NCI-H2196 (cell line): ENCODE data around the gene DCP1A.
A peak's percentile ranks its signal among the peaks of the same experiment; 100 is the strongest.
"Not testable (repeated sequence)": the region's sequence is repeated elsewhere in the genome, so short reads cannot be mapped to it uniquely, and the experiment has no call there.

ENCODE experiments used
- DNase-seq: peaks from one replicate; lab custom pipeline; 2025; ENCODE audit not compliant: unreplicated experiment; lab: John Stamatoyannopoulos, UW

DCP1A gene

DNA sequence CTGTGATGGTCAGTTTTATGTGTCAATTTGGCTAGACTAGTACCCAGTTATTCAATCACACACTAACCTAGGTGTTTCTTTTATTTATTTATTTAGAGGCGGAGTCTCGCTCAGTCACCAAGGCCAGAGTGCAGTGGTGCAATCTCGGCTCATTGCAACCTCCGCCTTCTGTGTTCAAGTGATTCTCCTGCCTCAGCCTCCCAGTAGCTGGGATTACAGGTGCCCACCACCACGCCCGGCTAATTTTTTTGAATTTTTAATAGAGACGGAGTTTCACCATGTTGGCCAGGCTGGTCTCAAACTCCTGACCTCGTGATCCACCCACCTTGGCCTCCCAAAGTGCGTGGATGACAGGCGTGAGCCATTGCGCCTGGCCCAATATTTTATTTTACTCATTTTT, 78.2 kb downstream of the DCP1A start:
- DNase-seq = not testable (repeated sequence)

DNA sequence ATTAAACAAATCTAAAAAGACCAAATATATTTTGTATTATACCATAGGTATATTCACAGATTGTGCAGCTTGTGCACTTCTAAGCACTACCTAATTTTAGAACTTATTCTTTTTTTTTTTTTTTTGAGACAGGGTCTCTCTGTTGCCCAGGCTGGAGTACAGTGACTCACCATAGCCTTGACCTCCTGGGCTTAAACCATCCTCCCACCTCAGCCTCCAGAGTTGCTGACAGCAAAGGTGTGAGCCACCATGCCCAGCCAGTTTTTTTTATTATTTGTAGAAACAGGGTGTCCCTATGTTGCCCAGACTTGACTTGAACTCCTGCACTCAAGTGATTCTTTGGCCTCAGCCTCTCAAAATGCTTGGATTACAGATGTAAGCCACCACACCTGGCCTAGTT, 79.6 kb downstream of the DCP1A start:
- no peak for DNase-seq

DNA sequence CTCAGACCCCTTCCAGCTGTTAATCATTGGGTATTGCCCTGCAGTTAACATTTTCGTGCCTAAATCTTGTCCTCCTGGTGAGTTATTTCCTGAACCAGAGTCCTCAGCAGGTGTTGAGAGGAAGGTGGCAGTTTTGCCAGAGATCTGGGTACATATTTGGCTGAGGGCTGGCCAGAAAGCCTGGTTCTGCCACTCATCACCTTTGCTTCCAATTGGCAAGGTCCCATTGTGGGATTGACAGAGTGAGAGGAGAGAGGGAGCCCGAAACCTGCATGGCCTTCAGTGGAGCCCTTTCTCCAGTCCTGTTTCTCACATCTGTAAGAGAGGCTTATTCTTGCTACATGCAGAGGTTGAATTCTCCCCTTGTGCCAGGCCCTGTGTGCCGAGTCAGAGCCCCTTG, 82.6 kb downstream of the DCP1A start:
- no peak for DNase-seq

DNA sequence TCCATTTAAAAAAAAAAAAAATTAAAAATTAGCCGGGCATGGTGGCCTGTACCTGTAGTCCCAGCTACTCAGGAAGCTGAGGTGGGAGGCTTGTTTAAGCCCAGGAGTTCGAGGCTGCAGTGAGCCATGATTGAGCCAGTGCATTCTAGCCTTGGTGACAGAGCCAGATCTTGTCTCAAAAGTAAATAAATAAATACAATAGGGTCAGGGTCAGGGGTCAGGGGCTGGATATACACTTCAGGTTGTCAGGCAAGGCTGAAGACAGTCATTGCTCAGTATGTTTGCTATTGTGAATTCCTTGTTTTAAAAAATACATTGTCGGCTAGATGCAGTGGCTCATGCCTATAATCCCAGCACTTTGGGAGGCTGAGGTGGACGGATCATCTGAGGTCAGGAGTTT, 83.4 kb downstream of the DCP1A start:
- no peak for DNase-seq

DNA sequence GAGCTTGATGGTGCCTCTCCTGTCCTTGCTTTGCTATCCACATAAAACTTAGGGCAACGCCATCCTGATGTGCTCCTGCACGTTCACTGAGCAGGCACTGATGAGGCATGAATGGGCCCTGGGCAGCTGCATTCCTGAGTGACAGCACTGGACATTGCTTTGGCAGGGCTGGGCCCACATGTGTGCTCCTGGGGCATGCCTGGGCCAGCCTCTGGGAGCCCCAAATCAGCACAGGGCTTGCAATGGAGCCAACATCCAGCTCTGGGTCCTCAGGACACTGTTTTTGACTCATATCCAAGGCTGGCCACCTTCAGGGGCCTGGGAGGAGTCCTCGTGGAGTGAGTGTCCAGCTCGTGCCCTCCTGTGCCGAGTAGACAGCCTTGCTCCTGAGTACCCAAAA, 85.6 kb downstream of the DCP1A start:
- DNase-seq = no peak

DNA sequence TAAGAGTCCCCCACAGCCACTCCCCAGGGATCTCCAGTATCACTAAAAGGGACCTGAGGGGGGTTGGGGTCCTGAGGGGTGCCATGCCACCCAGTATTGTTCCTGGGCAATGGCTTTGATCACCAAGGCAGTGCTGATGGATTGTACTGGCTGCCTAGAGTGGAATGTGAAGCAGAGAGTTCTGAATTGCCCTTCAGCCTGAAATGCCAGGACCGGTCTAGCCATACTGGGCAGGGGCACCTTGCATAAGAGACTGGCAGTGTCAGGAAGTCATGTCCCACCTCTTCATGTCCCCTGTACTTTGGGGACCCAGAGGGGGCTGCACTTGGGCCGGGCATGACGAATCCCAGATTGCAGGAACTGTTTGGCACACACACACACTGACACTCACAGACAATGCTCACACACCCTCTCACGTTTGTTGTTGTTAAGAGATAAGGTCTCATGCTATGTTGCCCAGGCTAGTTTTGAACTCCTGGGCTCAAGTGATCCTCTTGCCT, 87.0 kb downstream of the DCP1A start:
- no peak for DNase-seq

DNA sequence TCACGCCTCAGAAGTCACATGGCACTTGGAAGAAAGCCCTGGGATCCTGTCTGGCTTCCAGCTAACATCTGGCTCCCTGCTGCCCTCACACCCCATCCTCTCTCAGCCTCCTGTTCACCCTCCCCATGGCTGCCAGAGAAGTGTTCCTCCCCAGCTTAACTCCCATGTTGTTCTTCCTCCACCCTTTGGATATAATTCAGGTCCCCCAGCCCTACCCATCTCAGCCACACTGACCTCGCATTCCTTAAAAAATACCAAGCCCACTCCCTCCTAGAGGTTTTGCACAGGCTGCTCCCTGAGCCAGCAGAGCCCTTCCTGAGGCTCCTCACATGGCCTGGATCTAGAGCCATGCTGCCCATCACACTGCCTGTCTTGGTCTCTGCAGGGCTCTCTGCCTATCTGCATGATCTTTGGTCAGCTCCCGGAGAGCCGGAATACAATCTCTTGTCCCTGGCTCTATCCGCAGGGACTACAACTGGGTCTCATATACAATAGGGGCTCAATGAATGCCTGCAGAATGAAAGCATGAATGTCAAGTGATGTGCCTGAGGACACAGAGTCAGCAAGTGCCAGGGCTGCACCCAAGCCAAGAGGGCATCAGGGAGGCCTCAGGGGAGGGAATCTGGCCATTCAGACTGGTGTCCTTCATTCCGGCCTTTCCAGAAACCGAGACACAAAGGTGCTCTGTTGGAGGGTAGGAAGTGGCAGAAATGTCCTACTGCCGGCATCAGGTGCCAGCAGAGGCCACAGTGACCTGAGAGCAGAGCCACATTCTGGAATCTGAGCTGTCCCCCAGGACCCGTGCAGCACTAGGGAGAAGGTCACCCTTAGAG, 87.7 kb downstream of the DCP1A start:
- DNase-seq = no peak

DNA sequence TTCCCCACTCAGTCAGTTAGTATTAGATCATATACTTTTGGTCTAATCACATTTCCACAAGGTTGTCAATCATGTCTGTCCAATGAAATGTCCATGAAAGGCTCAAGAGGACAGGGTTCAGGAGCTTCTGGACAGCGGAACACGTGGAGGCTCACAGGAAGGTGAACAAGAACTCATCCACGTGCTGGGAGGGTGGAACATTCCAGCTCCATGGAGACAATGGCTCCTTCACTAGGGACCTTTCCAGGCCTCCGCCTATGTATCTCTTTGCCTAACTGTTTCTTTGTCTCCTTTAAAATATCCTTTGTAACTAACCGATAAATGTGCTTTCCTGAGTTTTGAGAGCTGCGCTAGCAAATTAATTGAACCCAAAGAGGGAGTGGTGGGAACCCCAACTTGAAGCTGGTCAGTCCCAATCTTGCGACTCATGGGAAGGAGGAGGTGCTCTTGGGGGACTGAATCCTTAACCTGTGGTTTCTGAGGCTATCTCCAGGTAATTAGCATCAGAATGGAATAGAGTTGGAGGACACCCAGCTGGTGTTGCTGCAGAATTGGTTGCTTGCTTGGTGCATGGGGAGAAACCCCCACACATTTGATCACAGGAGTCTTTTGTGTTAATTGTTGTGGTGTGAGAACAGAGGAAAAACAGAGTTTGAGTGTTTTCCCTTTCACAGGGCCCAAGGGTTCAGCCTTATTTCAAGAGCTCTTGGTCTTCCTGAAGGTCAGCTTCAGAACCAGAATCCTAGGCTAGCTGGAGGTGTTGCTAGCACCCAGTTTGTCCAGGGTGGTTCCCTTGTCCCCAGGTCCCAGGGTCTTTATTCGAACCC, 88.5 kb downstream of the DCP1A start:
- DNase-seq = no peak

DNA sequence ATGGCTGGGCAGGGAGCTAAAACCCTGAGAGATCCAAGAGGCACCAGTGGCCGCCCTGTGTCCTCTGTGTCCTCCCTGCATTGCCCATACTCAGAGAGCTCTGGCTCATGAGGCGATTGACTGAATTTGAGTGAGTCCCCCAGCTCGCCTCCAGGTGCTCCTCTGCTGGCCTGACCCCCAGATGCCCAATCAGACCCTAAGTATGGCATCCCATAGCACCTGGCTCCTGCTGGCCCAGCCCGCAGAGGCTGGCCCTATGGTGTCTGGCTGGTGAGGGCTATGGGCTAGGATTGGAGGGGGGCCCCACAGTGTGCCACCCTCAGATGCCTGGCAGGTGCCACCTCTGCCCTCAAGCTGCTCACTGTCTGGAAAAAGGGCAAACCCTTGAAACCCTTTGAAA, 89.9 kb downstream of the DCP1A start:
- no peak for DNase-seq

DNA sequence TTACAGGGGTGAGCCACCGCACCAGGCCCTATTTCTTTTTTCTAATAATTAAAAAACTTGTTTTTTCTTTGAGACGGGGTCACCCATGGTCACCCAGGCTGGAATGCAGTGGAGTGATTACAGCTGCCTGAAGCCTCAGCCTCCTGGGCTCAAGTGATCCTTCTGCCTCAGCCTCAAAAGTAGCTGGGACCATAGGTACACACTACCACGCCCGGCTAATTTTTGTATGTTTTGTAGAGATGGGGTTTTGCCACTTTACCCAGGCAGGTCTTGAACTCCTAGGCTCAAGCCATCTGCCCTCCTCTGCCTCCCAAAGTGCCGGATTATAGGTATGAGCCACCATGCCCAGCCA, 90.7 kb downstream of the DCP1A start:
- no peak for DNase-seq

DNA sequence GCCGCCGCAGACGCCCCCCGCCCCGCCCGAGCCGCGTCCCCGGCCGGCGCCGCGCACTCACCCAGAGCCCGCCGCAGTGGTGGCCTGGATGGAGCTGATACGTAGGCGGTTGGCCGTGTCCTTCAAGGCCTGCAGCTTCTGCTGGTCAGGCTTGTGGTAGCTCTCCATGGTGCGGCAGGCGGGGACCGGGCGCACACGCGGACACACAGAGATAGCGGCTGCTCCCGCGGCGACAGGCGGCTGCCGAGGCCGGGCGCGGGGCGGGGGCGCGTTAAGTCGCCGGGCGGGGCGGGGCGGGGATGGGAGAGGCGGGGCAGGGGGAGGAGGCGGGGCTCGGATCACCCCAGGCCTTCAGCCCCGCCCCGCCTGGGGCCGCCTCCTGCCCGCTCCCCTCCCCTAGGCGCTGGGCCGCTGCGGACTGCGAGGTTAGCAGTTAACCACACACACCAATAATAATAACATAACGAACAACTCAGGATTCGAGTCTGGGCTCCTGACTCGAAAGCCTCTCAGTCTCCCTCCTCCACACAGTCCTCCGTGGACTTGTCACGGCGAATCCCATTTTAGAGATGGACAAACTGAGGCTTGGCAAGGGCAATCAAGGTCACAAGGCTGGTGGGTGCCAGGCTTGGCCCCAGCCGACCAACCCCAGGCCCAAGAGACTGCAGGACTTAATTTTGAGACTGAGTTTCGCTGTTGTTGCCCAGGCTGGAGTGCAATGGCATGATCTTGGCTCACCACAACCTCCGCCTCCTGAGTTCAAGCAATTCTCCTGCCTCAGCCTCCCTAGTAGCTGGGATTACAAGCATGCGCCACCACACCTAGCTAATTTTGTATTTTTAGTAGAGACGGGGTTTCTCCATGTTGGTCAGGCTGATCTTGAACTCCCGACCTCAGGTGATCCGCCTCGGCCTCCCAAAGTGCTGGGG, 91.3 kb downstream of the DCP1A start, which contains the start of gene TKT:
Gene TKT (minus strand): TSS at position 248 of the 929 bp plus-strand sequence. CDS start 80 bp downstream, at position 168.
- DNase-seq = peak; percentile 77

DNA sequence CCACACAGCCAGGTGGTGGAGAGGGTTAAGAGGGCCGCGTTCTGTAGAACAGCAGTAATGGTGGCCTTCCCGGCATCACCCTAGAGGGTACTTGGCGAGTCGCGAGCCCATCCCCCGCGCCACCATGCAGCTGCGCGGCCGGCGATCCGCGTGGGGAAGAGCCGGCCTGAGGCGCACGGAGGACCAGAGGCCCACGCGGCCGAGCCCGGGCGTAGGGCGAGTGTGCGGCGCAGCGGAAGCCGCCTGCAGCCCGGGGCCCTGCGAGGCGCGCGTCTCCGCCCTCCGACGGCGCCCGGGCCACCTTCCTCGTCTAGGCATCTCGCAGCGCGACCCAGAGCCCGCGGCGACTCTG, 91.9 kb downstream of the DCP1A start:
- DNase-seq = no peak

DNA sequence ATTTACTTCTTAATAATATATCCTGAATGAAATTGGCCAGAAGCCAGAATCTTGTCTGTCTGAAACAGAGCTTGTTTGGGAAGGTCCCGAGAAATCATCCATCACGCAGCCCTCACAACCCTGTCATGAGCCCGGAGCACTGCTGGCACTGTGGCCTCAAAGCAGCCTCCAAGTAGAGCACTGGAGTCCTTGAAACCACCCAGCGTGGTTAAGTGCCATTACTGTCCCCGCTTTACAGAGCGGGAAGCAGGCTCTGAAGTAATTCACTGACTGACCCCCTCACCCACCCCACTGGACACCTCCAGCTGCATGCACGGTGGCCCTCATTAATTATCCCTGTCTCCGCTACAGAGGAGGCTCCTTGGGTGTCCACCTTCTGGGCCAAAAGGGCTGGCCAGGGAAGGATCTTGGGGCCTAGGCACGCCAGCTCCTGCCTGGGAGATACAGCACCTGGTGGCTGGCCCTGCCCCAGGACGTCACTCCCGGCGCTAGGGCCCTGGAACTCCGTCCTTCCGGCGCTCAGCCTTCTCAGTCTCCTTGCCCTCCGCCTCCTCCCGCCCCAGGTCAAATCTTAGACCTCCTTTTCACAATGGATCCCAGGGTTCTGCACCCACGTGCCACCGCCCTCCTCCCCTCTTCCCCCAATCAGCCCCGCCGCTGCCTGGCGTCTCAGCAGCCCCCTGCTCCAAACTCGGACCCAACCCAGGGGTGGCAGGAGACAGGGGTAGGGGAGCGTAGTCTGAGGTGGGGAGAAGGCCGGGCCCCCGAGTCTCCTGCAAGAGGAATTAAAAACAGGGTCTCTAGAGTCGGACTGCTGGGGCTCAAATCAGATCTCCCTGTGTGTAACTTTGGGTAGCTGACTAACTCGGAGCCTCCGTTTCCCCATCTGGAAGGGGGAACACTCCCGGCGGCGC, 92.6 kb downstream of the DCP1A start:
- peak; percentile 43 for DNase-seq

DNA sequence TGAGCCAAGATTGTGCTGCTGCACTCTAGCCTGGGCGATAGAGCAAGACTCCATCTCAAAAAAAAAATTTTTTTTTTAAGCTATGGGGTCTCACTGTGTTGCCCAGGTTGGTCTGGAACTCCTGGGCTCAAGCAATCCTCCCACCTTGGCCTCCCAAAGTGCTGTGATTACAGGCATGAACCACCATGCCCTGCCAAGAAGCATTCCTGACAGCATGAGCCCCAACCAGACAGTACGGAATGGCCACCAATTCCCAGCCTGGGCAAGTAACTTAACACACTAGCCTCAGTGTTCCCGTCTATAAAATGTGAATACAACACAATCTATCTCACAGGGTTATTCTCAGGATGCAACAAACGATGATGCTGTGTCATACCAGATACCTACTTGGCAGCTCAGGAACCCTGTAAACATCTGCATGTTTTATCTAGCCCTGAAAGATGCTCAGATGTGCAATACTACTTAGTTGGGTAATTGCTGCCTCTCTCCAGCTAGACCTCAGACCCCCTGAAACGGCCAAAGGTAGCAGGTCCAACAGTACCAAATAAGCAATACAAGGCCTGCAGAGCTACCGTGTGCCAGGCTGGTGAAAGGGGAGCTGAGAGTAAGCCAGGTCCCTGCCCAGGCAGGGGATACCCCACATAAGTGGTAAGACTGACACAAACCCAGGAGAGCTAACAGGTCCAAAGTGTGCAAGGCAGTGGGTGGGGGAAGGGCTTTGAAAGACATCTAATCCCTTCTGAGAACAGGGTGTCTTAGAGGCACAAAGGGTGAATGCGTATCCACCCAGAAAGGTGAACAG, 93.4 kb downstream of the DCP1A start:
- no peak for DNase-seq

DNA sequence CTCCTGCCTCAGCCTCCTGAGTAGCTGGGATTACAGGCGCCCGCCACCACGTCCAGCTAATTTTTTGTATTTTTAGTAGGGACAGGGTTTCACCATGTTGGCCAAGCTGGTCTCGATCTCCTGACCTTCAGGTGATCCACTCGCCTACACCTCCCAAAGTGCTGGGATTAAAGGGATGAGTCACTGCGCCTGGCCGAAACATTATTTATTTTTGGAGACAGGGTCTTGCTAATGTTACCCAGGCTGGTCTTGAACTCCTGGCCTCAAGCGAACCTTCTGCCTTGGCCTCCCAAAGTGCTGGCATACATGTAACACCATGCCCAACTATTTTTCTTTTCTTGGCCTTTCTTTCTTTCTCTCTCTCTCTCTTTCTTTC, 94.4 kb downstream of the DCP1A start:
- not testable (repeated sequence) for DNase-seq

DNA sequence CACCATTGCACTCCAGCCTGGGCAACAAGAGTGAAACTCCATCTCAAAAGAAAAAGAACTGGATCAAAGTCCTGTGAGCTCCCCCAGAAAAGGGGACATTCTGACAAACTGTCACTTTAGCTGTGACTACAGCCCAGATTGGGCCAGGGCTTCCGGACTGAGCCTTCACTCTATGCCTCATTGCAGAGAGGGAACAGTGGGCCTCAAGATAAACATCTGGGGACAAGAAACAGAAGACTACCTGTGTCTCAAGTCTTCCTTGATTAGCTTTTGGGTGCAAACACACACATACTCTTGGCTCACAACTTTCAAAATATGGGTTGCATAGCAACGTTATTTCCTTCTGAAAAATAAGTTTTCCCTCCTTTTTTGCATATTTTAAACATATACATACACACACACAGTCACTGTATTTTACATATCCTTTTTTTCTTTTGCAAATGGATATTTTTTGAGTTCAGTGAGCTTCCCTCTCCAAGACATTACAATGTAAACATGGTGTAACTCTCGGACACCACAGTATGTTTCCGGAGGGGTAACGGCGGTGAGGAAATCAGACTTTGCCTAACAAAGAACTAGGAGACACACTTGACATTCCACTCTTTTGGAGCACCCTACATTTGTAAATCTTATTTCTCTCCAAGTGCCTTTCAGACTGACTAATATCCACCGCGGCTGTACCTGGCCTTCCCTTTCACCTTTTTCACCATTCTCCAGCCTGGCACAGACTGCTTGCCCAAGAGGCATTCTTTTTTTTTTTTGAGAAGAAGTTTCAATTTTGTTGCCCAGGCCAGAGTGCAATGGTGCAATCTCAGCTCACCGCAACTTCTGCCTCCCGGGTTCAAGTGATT, 95.0 kb downstream of the DCP1A start:
- no peak for DNase-seq

DNA sequence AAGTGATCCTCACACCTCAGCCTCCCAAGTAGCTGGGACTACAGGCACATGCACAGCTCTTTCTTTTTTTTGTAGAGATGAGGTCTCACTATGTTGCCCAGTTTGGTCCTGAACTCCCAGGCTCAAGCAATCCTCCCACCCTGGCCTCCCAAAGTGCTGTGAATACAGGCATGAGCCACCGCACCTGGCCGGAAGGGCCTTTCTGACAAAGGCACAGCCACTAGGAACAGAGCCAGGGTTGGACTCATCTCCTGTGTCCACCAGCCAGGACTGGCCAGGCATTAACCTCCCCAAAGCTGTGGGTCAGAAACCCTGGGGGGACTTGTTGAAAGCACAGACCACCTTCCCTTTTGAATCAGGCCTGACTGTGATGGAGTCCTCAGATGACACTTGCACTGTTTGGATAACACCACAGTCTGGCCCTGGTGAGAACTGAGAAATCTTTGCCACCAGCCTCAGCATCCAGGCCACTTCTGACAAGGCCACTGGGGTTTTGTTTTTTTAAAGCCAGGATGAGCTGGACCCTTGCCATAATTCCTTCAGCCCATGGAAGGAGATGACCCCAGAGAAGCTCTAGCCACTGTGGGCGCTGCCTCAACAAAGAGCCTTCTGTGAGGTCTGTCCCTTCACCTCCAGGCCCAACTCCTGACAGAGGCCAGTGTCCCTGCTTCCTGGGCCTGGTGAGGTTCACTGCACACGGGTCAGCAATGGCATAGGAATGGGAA, 96.3 kb downstream of the DCP1A start:
- DNase-seq = no peak

DNA sequence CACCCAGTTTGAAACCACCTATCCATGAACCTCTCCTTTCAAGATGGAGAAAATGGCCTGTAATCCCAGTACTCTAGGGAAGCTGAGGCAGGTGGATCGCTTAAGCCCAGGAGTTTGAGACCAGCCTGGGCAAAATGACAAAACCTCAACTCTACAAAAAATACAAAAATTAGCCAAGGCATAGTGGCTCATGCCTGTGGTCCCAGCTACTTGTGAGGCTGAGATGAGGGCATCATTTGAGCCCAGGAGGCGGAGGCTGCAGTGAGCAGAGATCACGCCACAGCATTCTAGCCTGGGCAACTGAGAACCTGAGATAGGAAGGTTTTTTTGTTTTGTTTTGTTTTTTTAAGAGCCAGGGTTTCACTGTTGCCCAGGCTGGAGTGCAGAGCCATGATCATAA, 96.9 kb downstream of the DCP1A start:
- no peak for DNase-seq
